Immature natural killer cell (primary cell): ENCODE results near the gene RHOV. TPM values are rescaled to one million over a fixed set of nuclear protein-coding genes. Genes with fewer than 3 reads are reported as not detected.
A peak's percentile ranks its signal among the peaks of the same experiment; 100 is the strongest.

Experiments used
- DNase-seq, 3 donors: peaks; one replicate each; pipeline ENCODE4 v3.0.0; 2022; ENCODE audit warnings: mixed read lengths in 1 of 3
- H3K27ac Mint-ChIP-seq, 6 donors: one replicate each; pipeline ENCODE4 v1.8.0; 2020; ENCODE audit warnings: mixed read lengths in 6 of 6, mild to moderate bottlenecking in 5 of 6, inconsistent platforms in 4 of 6, moderate library complexity in 3 of 6
- H3K27me3 Mint-ChIP-seq, 3 donors: one replicate each; pipeline ENCODE4 v1.8.0; 2020 to 2021; ENCODE audit warnings: low read depth in 3 of 3, mild to moderate bottlenecking in 3 of 3, mixed read lengths in 3 of 3, moderate library complexity in 3 of 3, inconsistent platforms in 1 of 3
- H3K36me3 Mint-ChIP-seq, 3 donors: one replicate each; pipeline ENCODE4 v1.8.0; 2020; ENCODE audit warnings: mixed read lengths in 3 of 3, inconsistent platforms in 2 of 3, mild to moderate bottlenecking in 2 of 3
- H3K4me1 Mint-ChIP-seq, 2 donors: one replicate each; pipeline ENCODE4 v1.8.0; 2020; ENCODE audit warnings: inconsistent platforms in 2 of 2, mild to moderate bottlenecking in 2 of 2, mixed read lengths in 2 of 2, moderate library complexity in 1 of 2
- H3K4me3 Mint-ChIP-seq, 5 donors: one replicate each; pipeline ENCODE4 v1.8.0; 2020; ENCODE audit warnings: mild to moderate bottlenecking in 5 of 5, mixed read lengths in 5 of 5, inconsistent platforms in 3 of 5, moderate library complexity in 3 of 5
- H3K9me3 Mint-ChIP-seq, 6 donors: one replicate each; pipeline ENCODE4 v1.8.0; 2020; ENCODE audit warnings: mild to moderate bottlenecking in 6 of 6, mixed read lengths in 6 of 6, inconsistent platforms in 4 of 6, moderate library complexity in 3 of 6
- polyA plus RNA-seq, 3 donors: library from polyadenylated mRNA; unstranded; fragments of 300-500 nt; fragmentation: Illumina TruSeq; gene quantifications; one replicate each; pipeline ENCODE4 v1.2.3, GENCODE V29; 2021

RHOV gene
- polyA plus RNA-seq, 3 donors from 2014 or later: not detected

DNA sequence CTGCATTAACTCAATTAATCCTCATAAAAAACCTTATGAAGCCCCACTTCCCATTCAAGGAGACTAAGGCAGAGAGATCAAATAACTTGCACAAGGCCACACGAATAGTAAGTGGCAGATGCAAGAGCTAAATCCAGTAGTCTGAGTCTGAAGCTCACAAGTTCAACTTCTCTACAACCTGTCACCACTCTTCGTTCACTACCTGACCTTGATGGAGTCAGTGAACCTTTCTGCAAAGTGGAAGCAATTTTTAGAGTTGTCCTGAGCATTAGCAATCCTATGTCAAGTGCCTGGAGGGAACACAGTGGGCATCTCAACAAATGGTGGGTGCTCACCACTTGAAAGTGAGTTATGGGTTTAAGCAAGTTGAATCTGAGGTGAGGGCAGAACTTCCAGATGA lies 32.3 kb downstream of the RHOV start:
- Mint-ChIP-seq H3K27ac (no peak overlapping the region), H3K36me3 (no peaks in the 10 kb centered on the region), H3K4me3 (no peak overlapping the region)

DNA sequence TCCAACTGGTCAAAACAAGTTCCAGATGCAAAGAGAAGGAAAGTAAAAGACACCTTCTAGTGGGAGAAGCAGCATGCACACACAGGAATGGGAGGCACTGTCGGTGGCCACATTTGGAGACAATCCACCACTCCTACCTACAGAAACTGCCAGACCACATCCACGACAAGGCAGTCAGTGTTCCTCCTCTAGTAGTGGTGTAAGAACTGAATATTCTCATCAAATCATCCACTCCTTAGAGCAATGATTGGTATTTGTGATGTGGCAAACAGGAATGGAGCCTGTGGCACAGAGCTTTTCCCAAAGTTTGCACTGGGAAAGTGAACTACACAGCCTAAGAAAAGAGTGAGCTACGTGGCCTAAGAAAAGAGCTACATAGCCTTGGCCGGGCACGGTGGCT lies 35.3 kb downstream of the RHOV start:
- Mint-ChIP-seq H3K27ac (no peak overlapping the region), H3K27me3 (peaks cover 0 to 8% (median 6%) of the 10 kb centered on the region in 3 donors), H3K4me3 (no peak overlapping the region), H3K36me3 (no peaks in the 10 kb centered on the region), H3K9me3 (peaks cover 0 to 2% (median 0%) of the 10 kb centered on the region in 6 donors), H3K4me1 (peaks cover 6% of the 10 kb centered on the region in 2 donors)
- DNase-seq: no peak

More for the DNA sequence above, 32.3 kb downstream of the RHOV start:
- Mint-ChIP-seq H3K4me1 (peaks cover 12 to 13% of the 10 kb centered on the region in 2 donors), H3K9me3 (peaks cover 0 to 2% (median 0%) of the 10 kb centered on the region in 6 donors), H3K27me3 (peaks cover 8 to 15% (median 10%) of the 10 kb centered on the region in 3 donors)
- no peak for DNase-seq

DNA sequence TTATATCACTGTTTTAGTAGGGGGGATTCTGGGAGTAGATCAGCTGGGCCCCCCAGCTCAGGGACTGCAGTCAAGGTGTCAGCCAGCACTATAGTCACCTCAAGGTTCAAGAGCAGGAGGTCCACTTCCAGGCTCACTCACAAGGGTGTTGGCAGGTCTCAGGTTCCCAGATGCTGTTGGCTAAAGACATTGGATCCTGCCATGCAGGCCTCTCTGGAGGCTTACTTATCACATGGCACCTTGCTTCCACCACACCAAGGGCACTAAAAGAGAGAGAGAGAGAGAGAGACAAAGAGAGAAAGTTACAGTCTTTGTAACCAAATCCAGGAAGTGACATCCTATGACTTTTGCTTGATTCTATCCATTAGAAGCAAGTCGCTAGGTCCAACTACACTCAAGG lies 38.0 kb downstream of the RHOV start:
- H3K36me3 Mint-ChIP-seq: no peaks in the 10 kb centered on the region
- no peak overlapping the region for H3K27ac Mint-ChIP-seq
- peaks cover 0 to 5% (median 0%) of the 10 kb centered on the region in 3 donors for H3K27me3 Mint-ChIP-seq
- no peaks in the 10 kb centered on the region for H3K4me1 Mint-ChIP-seq
- no peak for DNase-seq
- no peak overlapping the region for H3K4me3 Mint-ChIP-seq
- H3K9me3 Mint-ChIP-seq: peaks cover 0 to 2% (median 0%) of the 10 kb centered on the region in 6 donors

DNA sequence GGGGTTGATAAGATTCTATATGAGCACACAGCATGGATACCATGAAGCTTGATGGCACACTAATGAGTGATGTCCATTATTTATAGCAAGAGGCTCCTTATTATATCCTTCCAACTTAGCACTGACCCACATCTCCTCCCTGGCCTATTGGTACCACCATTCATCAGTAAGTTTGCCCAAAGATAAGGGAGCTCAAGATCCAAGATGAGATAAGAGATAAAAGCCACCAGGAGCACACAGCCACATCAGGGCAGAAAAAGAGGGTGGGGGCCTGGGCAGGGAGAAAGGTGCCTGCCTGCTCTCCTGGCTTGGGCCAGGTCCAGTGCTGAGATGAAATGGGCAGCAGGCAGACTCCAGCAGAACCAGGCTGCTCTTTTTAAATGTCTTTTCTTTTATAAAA lies 41.1 kb downstream of the RHOV start:
- no peak overlapping the region for H3K4me3 Mint-ChIP-seq
- H3K27ac Mint-ChIP-seq: no peak overlapping the region
- H3K4me1 Mint-ChIP-seq: no peaks in the 10 kb centered on the region
- no peaks in the 10 kb centered on the region for H3K9me3 Mint-ChIP-seq
- H3K27me3 Mint-ChIP-seq: peaks cover 0 to 3% (median 0%) of the 10 kb centered on the region in 3 donors
- no peak for DNase-seq
- no peaks in the 10 kb centered on the region for H3K36me3 Mint-ChIP-seq

DNA sequence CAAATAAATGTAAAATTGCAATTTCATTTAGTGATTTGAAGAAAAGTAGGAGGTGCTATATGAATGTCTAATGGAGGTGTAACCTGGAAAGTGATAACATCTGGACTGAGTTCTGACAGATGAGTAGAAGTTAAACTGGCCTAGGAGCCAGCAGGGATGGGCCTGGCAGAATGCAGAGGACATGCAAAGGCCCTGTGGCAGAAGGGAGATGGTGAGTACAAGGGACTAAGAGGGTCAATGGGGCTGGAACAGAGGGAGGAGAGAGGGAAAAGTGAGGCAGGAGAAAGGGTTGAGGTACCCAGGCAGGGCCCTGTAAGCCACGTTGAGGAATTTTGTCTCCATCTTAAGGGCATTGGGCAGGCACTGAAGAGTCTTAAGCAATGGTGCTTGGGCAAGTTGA lies 42.2 kb downstream of the RHOV start:
- no peaks in the 10 kb centered on the region for H3K36me3 Mint-ChIP-seq
- no peak overlapping the region for H3K27ac Mint-ChIP-seq
- no peaks in the 10 kb centered on the region for H3K27me3 Mint-ChIP-seq
- no peak overlapping the region for H3K4me3 Mint-ChIP-seq
- H3K9me3 Mint-ChIP-seq: no peaks in the 10 kb centered on the region
- DNase-seq: no peak
- H3K4me1 Mint-ChIP-seq: no peaks in the 10 kb centered on the region

DNA sequence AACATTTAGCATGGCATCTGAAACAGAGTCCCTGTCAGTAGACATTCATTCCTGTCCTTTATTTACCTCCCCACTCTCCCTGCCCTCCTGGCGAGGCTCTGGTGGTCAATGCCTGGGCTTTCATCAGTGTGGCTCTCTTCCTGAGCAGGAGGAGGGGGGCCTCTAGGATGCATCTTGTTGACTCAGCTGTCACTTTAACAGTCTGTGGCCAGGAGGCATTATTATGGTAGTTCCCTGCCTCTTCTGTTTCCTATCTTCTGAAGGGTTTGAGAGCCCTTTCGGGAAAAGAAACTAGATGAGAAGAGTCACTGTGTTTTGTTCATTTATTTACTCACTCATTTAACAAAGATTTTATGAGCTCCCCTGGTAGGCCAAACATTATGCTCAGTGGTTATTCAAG lies 43.1 kb downstream of the RHOV start:
- H3K27me3 Mint-ChIP-seq: no peaks in the 10 kb centered on the region
- H3K4me3 Mint-ChIP-seq: no peak overlapping the region
- no peak overlapping the region for H3K27ac Mint-ChIP-seq
- H3K36me3 Mint-ChIP-seq: no peaks in the 10 kb centered on the region
- no peaks in the 10 kb centered on the region for H3K9me3 Mint-ChIP-seq
- no peak for DNase-seq
- H3K4me1 Mint-ChIP-seq: no peaks in the 10 kb centered on the region

DNA sequence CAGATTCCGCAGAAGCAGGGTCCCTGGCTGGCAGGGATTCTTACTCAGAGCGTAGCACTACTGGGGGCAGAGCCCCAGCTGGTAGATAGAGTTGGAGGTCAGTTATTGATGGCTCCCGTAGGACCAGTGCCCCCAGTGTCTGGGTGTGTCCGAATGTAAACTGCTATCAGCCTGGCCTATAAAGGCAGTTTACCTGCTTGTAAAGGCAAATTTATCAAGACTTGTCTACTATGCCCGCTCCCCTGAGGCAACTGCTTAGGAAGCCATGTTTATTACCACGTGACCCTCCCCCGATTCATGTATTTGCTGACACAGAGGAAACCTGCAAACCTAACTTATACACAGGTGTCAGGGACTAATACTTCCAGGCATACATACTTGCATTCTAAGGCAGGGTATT lies 44.9 kb downstream of the RHOV start:
- Mint-ChIP-seq H3K36me3 (no peaks in the 10 kb centered on the region), H3K27ac (no peak overlapping the region), H3K4me3 (no peak overlapping the region), H3K27me3 (peaks cover 0 to 3% (median 0%) of the 10 kb centered on the region in 3 donors), H3K9me3 (no peaks in the 10 kb centered on the region), H3K4me1 (no peaks in the 10 kb centered on the region)
- DNase-seq: no peak

DNA sequence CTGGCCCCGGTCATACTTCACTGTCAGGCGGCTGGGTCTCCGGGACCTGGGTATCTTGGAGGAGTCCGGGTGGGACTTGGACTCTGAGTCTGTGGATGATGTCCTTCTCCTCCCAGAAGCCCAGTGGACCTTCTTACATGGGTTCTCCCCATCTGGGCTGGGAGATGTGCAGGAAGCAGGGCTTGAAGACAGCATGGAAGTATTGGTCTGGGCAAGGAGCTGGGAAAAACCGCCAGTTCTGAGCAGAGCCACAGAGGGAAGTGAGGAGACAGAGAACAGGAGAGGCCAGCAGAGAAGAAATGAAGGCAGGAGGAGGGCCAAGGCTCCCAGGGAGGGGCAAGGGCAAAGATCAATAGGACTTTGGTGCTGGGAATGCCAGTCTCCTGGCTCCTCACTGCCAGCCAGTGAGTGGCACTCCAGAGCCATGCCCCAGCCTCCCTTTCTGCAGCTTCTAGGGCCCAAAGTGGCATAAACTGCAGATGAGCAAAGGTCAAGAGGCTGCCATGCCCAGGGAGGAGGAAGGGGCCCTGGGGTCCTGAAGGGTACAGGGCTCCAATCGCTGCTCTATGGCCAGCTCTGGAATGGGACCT lies 45.5 kb downstream of the RHOV start, which contains the start of gene PPP1R14D:
Gene PPP1R14D (minus strand): TSS at position 262 of the 590 bp plus-strand sequence. CDS start 67 bp downstream, at position 195.
- Mint-ChIP-seq H3K4me1 (no peaks in the 10 kb centered on the region), H3K36me3 (no peaks in the 10 kb centered on the region), H3K27ac (peak within 1 kb of the TSS in 1 of 6 donors; percentile 20), H3K4me3 (no peak within 1 kb of the TSS), H3K27me3 (peaks cover 0 to 6% (median 0%) of the 10 kb centered on the region in 3 donors), H3K9me3 (no peaks in the 10 kb centered on the region)
- DNase-seq: no peak

DNA sequence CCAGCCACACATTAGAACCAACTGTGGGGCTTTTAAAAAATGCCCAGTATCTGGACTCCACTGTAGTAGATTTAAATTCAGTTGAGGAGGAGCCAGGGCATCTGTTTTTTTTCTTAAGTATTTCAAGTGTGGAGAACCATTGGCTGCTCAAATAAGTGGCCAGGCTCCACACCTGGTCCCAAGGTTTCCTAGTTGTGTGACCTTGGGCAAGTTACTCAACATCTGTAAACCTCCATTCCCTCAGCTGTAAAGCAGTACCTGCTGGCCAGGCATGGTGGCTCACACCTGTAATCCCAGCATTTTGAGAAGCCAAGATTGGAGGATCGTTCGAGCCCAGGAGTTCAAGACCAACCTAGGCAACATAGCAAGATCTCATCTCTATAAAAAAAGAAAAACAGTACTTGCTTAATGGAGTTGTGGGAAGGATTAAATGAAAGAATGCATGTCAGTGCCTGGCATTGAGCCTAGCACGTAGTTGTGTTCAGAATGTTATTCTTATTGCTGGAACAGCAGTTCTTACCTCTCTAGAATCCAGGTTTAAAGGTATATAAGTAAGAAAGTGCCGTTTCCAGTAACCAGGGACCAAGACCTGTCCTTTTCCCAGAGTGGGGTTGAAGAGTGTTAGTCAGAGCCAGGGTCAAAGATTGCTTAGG lies 47.5 kb downstream of the RHOV start:
- no peaks in the 10 kb centered on the region for H3K4me1 Mint-ChIP-seq

DNA sequence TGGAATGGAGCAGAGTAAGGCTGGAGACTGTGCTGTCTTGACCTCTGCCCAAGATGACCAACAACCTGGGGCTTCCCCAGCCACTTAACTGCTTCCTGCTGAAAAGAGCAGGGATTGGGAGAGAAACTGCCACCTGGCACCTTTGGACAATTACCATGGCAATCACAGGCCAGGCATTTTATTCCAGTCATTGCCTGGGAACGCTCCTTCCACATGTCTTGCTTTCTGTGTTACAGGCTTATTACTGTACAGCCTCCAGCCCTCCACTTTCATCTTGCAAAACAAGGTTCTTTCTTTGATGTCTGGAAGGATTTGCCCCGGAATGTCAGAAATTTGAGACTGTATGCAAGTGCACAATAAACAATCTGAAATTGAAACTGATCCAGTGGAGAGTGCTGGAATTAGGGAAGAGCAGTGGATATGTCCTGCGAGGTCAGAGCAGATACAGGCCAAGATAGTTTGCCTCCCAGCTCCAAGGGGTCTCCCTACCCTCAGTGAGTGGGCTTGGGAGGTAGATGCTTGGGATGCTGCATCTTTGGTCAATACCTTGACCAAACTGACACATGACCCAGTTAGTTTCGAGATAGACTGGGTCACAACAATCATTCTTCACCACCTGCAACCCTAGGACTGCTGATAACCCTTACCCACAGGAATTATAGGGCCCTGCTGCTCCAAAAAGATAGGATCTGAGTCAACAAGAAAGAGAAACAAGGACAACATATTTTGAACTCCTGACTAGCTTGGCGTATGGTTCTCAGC lies 48.2 kb downstream of the RHOV start:
- Mint-ChIP-seq H3K36me3 (no peaks in the 10 kb centered on the region), H3K4me1 (no peaks in the 10 kb centered on the region), H3K9me3 (no peaks in the 10 kb centered on the region), H3K4me3 (no peak overlapping the region), H3K27ac (no peak overlapping the region), H3K27me3 (peaks cover 0 to 6% (median 0%) of the 10 kb centered on the region in 3 donors)
- DNase-seq: no peak

More for the DNA sequence above, 47.5 kb downstream of the RHOV start:
- H3K27ac Mint-ChIP-seq: no peak overlapping the region
- peaks cover 0 to 6% (median 0%) of the 10 kb centered on the region in 3 donors for H3K27me3 Mint-ChIP-seq
- DNase-seq: no peak
- H3K9me3 Mint-ChIP-seq: no peaks in the 10 kb centered on the region
- H3K4me3 Mint-ChIP-seq: no peak overlapping the region
- H3K36me3 Mint-ChIP-seq: no peaks in the 10 kb centered on the region

DNA sequence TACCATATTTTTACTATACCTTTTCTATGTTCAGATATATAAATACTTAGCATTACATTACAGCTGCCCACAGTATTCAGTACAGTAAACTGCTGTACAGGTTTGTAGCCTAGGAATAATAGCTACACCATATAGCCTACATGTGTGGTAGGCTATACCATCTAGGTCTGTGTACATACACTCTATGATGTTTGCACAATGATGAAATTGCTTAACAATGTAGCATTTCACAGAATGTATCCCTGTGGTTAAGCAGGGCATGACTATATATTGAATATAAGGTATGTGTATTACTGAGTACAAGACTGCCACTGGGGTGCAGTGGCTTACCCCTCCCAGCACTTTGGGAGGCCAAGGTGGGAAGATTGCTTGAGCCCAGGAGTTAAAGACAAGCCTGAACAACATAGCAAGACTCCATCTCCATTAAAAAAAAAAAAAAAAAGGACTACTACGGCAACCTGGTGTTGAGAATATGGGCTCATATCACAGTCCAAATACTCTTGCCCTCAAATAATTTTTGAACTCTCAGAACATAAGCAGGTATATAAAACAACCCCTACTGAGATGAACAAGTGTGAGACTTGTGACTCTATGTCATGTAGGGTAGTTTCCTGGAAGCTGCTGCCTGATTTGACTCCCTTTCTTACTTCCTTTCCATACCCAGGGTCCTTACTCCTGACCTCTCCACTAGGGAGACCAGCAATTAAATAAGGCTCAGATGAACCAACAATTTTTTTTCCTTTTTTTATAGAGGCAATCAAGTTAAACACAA lies 50.3 kb downstream of the RHOV start:
- no peak overlapping the region for H3K27ac Mint-ChIP-seq
- no peaks in the 10 kb centered on the region for H3K4me1 Mint-ChIP-seq
- no peaks in the 10 kb centered on the region for H3K36me3 Mint-ChIP-seq
- peaks cover 0 to 6% (median 0%) of the 10 kb centered on the region in 3 donors for H3K27me3 Mint-ChIP-seq
- H3K4me3 Mint-ChIP-seq: no peak overlapping the region
- H3K9me3 Mint-ChIP-seq: no peaks in the 10 kb centered on the region
- no peak for DNase-seq
